Activated CD4-positive, alpha-beta T cell treated with anti-CD3 and anti-CD28 coated beads, Interleukin-2, Interleukin-4, amounts not matched to agents 100 ng/mL and 50 ng/mL, durations not matched to agents 16 hours and 8 hours (primary cell): ENCODE results near the gene CREB3L2.

Experiments used
- DNase-seq: peaks from one replicate; pipeline ENCODE4 v3.0.0-alpha.2; 2020; ENCODE audit warnings: low spot score

The CREB3L2 gene

DNA sequence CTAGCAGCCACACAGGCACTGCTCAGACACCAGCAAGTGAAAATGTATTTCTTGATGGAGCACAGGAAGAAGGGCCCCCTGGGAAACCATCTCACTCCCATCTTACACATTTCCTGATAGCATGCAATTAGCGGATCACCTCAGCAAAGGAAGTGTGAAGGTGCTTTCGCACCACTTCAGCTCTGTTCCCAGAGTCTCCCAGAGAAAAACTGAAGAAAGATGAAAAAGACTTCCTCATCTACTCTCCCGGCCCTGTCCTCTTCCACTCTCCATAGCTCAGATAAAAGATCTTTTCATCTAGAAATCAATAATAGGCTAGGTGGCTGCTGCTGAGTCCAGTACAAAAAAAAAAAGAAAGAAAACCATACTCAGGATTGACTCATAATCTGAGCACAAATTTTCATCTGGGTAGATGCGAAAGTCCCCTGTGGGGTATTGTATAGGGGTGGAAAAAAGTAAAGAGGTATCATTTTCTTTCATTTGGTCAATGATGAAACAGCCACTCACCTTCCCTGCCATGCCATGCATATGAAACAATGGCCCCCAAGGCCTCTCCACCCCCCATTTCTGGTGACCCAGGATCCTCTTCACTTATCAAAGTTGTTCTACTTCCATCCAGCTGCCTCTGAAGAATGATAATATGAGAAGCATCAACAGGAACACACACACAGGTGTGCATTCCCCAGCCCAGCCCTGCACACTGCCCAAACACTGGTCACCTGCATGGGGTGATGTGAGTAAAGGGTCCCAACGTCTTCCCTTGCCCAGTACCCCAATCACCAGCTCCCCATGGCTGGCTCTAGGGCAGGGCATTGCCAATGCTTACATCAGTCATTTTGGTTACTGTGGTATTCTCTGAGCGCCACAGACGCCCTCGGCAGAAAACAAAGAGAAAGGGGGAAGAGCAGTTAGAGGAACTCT lies 106.3 kb downstream of the CREB3L2 start:
- DNase-seq = peak; percentile 71

DNA sequence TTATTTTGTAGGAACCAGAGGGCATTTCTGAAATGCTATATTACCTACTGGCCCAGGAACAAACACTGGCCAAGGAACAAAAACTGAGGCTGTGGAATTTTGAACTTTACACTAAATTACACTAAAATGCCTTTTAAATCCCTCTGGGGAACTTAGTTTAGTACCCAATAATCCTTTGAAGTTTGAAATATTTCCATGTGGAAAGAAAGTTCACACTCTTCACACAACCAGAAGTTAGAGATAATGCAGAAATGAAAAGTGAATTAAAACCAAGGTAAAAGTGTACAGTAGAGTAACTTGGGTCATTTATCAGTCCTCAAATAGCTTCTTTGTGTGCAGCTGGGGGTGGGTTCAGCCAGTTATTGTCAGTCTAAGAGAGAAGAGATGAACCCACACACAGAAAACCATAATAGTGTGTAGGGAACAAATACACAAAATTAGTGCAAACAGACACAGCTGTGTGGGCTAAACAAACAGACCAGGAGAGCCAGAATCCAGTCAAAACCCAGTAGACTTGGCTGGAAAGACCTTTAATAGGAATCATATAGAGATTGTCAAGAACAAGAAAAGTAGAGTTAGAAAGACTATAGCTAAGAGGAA lies 108.6 kb downstream of the CREB3L2 start:
- DNase-seq = no peak

DNA sequence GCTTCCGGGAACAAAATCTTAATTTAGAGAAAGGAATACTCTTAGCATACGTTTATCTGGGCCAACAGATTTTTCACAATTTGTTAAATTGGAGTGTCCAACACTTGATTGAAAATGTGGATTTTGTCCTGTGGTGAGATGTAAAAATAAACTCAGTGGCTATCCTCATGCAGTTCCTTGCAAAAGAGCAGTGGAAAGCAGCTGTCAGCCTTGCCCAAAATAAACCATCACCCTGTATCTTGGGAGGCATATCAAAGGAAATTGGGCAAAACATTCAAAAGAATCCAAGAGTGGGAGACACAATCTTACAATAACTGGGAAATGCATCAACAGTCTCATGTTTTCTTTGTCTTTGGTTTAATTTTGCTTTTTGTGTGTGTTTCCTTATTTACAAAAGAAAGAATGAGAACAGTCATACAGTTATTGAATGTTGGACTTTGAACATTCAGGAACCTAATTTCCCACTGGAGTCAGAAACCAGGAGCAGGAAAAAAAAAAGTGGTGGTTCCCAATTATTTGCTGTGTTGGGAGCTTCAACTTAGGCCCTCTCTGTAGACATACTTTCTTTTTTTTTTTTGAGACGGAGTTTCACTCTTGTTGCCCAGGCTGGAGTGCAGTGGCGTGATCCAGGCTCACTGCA lies 110.8 kb downstream of the CREB3L2 start:
- DNase-seq = no peak

DNA sequence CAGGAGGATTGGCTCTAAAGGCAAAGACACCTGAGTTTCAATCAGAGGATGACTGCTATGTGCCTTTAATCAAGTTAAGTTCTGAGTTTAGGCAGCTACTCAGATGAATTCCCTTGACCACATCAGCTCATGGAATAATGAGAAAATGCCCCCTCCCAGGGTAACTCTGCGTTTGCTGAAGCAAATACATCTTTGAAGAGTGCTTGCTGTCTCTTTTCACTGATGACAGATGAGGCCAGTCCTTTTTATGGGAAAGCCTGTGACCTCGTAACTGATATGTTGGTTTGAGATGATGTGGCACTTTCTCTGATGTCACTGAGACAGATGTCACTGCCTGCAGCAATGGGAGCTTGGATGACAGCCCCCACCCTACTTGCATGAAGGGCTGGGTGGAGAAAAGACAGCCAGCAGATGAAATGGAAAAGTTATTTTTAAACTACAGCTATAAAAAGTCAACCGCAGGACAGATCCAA lies 111.4 kb downstream of the CREB3L2 start:
- DNase-seq = peak; percentile 42

DNA sequence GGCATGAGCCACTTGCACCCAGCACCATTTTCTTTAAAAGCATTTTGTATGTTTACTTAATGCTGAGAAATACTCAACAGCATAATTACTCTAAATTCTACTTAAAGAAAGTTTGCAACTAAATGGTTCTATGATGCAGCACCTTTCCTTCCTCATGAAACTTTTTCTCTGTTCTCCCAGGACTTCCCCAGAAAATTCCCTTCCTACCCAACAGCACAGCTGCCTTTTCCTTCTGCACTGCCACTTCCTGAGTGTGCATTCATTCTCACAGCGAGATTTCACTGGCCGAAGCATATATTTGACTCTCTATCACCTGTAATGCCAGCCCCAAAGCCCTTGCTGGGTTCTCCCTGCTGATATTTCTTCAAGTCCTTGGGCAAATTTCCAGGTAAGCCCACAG lies 113.6 kb downstream of the CREB3L2 start:
- no peak for DNase-seq

DNA sequence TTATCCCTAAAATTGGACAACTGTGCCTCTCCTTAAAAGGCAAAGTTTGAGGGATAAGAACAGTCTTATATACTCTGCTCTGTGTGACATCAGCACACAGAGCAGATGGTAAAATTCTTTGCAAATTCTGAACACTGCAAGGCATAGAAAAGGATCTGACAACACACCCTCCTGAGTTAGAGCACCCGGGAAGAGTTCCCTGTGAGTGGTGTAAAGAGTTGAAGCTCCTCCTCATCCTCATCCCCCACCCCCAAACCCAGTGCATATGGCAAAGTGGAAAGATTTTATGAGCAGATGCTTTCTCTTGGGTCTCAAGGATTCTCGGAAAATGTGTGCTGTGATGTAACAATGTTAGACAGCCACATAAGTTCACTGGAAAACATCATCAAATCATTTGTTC lies 115.1 kb downstream of the CREB3L2 start:
- no peak for DNase-seq

DNA sequence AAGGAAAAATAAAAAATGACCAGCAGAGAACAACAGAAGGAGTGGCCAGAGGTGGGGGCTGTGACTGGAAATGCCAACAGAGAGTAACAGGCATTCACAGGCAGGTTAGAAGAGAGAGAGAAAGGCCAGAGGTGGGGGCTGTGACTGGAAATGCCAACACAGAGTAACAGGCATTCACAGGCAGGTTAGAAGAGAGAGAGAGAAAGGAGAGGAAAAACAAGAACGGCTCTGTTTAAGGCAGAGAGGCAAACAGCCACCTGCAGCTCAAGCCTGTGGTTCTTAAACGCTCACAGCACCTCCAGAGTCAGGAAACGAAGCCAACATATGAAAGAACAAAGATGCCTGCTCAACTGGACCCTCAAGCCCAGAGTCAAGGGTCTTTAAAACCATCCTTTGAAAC lies 115.6 kb downstream of the CREB3L2 start:
- no peak for DNase-seq

DNA sequence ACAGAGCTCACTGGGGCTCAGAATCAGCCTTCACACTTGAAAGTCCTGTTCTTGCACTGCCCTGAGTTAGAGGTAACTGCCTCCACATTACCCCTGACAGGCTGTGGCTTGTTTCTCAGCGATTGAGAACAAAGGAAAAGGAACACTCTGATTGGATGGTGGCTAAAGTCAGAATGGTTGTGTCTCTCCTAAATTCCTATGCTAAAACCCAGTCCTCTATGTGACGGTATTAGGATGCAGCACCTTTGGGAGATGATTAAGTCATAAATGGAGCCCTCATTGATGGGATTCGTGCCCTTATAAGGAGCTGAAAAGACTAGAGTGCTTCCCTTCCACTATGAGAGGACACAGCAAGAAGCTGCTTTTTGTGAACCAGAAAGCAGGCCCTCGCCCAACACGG lies 116.2 kb downstream of the CREB3L2 start:
- no peak for DNase-seq

DNA sequence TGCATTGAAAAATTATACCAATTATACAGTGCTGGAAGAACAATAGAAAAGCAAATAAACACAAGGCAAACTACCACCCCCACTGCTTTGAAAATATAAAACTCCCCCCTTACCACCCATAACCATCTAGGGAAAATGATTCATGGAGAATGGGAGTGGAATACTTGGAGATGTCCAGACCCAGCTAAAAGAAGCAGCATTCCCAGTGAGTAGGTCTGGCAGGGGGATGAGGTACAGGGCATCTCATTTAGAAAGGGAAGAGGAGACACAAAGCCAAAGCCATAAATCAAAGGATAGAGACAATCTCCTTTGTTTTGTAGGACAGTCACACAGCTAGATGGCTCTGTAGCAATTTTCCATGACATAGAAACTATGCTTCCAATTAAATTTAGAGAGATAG lies 119.1 kb downstream of the CREB3L2 start:
- DNase-seq = no peak

DNA sequence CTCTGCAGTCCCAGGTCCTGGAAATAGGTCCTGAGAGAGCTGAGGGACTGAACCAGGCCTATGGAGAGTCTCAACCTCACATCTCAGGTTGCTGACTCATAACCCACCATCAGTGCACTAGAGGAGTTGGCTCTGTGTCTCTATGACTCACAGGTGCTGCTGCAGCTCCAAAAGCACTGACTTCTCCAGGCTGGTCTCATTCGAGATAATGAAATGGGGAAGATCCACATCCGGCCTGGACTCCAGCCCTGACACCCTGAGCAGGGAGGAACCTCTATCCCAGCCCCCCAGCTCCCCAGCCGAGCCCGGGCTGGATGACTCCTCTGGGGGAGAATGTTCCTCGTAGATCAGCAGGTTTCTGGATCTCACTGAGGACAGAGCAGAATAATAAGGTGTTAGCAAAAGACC lies 119.6 kb downstream of the CREB3L2 start:
- peak; percentile 88 for DNase-seq

DNA sequence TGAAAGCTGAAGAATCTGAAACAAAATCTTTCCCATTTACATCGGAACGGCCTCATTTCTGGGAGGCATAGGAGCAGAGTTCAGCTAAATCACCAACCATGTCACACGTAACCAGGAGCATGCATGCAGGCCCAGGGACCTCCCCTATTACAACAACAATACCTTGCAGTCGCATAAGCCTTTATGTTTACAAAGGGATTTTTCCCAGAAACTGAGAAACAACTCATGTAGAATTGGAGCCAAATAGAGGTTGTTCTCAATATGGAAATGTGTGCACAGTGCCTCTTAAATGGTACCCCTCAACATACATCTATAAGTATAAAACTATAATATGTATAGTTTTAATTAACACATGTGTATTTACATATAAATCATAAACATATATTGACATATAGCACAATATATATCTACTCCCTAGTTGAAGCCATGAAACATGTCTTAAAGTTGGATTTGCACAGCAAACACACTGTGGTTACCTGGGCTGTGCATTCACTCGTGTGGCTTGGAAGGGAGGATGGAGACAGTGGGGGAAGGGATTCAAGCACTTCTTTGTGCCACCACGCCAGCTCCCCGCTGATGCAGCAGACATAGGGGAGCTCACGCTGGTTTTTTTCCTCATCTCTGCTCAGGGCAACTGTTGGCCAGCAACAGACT lies 120.2 kb downstream of the CREB3L2 start:
- no peak for DNase-seq

DNA sequence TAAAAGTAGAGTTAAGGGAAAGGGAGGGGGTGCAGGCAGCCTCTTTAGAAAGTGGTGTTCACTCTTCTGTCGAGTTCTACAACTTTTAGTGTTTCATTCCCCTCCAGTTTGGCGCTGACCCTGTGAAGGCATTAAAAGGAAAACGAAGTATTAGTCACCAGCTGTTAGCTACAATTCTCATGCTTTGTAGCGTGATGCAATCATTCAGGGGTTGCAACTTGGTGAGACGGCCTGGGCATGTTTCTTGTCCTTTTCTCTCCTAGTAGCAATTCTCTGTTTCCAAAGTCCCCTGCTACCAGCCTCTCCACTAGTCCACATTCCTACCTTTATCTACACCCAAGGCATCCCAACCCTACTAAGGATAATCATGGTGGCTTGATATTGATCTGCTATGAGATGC lies 121.5 kb downstream of the CREB3L2 start:
- DNase-seq = peak; percentile 37

DNA sequence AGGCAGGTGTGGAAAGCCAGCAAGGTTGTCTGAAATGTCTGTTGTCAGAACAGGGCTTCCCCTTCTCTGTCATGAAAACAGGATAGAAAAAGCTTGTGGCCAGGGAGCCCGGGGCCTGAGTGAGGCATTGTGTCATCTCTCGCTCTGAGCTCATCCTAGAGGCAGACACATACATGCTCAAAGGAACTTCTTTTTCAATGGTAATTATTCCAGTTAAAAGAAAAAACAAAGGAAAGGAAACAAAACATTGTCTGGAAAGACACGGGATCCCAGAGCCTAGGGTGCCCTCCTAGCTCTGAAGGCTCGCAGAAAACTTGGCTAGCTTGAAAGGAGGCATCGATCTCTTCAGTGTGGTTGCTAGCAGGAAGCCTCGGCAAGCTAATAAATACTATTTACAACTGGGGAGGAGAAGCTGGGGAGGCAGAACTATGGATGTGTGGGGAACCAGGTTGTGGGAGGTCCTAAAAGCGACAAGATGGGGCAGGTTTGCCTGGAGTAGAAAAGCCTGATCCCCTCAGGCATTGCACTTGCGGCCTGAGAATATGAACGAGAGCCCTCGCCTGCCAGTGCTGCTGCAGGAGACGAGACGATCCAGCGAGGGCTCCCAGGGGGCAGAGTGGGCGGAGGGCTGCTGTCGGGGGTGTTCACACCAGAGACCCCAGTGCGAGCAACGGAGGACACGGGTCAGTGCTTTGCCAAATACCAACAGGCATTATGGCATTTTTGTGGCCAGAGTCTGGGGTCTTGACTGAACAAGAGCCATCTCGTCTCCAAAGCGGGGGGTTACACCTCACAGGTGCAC lies 122.3 kb downstream of the CREB3L2 start:
- DNase-seq = peak; percentile 63

DNA sequence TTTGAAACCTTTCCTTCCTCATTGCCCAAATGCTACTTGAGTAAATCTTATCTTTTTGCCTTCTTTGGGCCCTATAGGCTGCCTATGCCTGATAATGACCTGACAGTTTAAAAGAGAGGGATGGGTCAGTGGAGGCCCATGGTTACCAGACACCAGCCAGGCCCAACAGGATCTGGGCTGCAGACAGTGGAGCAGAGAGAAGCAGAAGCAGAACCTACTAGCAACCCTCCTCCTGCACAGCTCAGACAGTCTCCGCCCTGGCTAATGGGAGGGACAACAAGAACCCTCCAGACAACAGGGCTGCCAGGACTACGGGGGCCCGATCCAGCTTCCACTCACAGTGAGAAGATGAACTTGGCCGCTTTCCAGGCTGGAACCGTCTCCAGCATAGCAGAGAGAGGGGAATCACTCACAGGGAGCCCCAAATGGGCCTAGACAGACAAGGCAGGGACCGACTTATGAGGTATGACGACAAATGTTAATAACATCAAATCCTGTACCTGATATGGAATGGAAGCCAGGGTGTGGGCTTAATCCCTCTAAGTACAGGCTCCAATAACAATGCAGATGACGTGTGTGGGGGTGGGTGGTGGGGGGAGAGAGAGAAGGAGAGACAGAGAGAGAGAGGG lies 123.4 kb downstream of the CREB3L2 start:
- DNase-seq = no peak

DNA sequence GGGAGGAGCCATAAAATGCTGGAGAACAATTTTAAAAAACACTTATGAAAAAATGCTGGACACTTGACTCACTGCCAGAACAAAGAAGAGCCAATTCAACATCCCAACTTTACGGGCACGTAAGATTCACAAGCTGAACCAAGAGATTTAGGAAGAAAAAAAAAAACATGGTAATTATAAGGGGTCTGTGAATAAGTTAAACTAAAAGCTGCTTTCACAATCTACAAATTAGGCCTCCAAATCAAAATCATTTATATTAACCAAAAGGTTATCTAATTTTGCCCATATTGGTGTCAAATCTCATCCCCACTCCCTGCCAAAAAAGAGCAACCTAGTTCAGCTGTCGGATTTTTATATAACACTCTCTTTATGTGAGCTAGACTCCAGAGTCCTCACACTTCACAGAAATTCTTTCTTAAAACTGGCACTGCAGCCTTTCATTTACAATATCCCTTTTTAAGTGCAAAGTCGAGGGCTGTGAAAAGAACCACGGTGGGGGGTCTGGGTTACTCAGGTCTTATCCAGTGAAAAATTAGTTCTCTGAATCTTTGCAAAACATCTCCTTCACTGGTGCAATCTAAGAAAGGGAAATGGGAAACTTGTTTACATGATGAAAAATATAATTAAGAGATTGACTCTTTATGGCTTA lies 124.7 kb downstream of the CREB3L2 start:
- no peak for DNase-seq

DNA sequence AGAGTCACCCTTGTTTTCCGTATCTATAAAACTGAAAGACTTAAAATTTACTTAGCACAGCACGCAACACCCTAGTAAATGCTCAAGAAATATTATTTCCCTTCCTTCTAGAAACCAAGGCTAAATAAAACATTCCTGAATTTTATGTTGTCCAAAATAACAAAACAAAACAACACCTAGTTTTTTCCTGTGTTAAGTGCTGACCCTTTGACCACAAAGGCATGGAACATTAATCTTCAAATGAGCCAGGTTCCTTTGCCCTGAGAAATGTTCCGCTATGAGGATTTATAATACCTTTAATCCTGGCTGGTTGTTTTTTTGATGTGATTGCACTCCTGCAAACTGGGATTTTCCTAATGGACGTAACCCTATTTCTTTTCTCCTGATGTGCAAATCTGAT lies 126.1 kb downstream of the CREB3L2 start:
- DNase-seq = no peak

DNA sequence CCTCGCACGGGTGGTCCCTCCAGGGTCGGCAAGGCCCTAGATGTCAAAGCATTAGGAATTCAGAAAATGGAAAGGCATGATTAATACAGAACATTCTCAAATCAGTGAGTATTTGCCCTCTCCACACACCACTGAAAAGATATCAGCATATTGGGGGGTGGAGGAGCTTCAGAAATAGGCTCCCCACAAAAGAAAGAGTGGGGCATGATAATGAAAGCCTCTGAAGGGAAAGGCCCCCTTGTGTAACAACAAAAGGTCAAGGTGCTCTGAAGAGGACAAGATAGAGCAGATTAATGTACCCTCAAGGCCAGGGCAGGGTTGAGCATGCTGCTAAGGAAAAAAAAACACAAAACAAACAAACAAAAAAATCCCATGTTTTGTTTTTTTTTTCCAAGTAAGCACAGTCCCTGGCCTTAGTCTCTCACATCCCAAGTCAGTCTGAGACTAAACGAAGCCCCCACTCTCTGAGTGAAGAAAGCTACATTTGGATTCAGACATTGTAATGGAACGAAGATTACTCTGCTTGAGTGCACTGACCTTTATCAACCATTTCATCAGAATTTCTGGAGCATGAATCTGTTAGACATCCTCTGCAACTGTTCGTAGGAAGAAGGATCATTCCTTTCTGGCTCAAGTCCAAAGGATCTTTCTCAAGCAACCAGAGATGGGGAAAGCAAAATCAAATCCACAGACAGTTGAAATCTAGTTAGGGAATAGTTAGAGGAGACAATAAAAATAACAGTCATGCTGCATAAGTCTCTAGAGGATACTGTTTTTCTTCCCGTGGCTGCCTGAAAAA lies 127.7 kb downstream of the CREB3L2 start:
- no peak for DNase-seq

DNA sequence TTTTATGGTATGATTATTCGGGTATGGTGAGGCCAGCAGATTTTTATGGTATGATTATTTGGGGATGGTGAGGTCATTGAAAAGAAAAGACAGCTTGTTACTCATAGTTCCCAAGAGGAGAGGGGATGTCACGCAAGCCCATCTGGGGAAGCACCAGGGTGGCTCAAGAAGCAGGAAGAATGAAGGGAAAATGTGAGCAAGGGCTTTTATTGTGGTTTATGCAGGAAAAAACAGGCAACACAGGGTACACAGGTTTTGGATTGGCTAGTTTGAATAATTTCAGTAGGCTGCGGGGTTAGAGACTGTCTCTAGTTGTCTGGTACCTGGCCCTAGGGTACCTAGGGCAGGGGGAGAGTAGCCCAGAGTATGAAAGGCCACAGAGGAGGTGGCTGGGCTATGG lies 128.4 kb downstream of the CREB3L2 start:
- DNase-seq = peak; percentile 63

DNA sequence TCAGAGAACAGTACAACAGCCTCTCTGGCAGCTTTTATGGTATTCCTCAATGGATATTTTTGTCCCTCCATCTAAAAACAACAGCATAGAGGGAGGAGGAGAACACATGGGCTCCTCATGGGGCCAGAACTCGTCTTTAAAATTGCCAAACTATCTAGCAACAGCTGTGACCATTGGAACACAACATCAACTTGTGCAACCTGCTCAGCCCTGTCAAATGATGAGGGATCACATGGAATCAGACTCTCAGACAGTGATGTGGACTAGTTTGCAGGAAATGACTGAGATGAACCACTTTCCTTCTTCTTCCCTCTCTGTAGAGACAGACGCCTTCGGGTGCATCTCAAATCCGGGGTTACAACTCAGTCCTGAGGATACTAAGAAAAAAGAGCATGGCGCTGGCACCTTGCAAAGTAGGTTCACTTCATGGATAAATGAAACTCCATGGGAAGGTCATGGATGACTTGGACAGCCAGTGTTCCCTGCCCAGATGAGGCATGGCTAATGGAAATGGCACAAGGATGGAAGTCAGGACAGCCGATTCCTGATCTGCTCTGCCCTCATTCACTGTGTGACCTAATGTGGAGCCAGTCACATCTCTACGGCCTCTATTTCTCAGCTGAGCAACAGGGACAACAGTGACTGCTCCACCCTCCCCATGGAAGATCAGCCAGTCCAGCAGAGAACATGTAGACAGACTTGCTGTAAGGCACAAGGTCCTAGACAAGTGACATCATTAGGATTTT lies 130.5 kb downstream of the CREB3L2 start:
- DNase-seq = no peak
